ENCODE results near the gene CARNS1.

CARNS1 gene

GRCh38 chr11:67382276-67383136 is 33.0 kb upstream of the CARNS1 start:
- no peaks in the 10 kb centered on the region for H3K79me2 ChIP-seq (ENCODE audit: insufficient read depth, low read length)
- peak; percentile 89 for TF ChIP-seq CTCF (IDR thresholded peaks at IDR 0.05; ENCODE audit: insufficient read depth, low read length, poor library complexity, severe bottlenecking)
- TF ChIP-seq EZH2phosphoT487 (conservative IDR thresholded peaks at IDR 0.05; ENCODE audit: low read length), result no peak
- H2AFZ ChIP-seq (ENCODE audit: low read depth, low read length, severe bottlenecking), result no peak overlapping the region
- no peaks in the 10 kb centered on the region for H3K36me3 ChIP-seq (ENCODE audit: low read length)
- H3K4me3 ChIP-seq (ENCODE audit: insufficient read depth, low read length, poor library complexity, severe bottlenecking), result no peak overlapping the region
- no peaks in the 10 kb centered on the region for H3F3A ChIP-seq (ENCODE audit: insufficient read depth)
- no peak overlapping the region for H3K9ac ChIP-seq (ENCODE audit: low read length)
- H3K27me3 ChIP-seq (ENCODE audit: low read length), result no peaks in the 10 kb centered on the region
- no peaks in the 10 kb centered on the region for H3K9me3 ChIP-seq (ENCODE audit: insufficient read depth, low read length)
- H3K27ac ChIP-seq (ENCODE audit: low read depth, low read length), result no peak overlapping the region
- no peaks in the 10 kb centered on the region for H3K9me2 ChIP-seq (replicated peaks; ENCODE audit: insufficient read depth, low read length)
- no peaks in the 10 kb centered on the region for H4K20me1 ChIP-seq (ENCODE audit: low read depth, low read length)
- no peak overlapping the region for H3K4me2 ChIP-seq (ENCODE audit: low read depth, low read length, poor library complexity, severe bottlenecking)

- Histone ChIP-seq H3K9me2 (replicated peaks; ENCODE audit: insufficient read depth, low read length) (no peaks in the 10 kb centered on the region), H3K27ac (ENCODE audit: low read depth, low read length) (no peak overlapping the region), H3K27me3 (ENCODE audit: low read length) (no peaks in the 10 kb centered on the region), H4K20me1 (ENCODE audit: low read depth, low read length) (no peaks in the 10 kb centered on the region), H3K79me2 (ENCODE audit: insufficient read depth, low read length) (no peaks in the 10 kb centered on the region), H3K36me3 (ENCODE audit: low read length) (no peaks in the 10 kb centered on the region), H3F3A (ENCODE audit: insufficient read depth) (no peaks in the 10 kb centered on the region), H2AFZ (ENCODE audit: low read depth, low read length, severe bottlenecking) (no peak overlapping the region), H3K9me3 (ENCODE audit: insufficient read depth, low read length) (no peaks in the 10 kb centered on the region), H3K4me2 (ENCODE audit: low read depth, low read length, poor library complexity, severe bottlenecking) (no peak overlapping the region), H3K4me3 (ENCODE audit: insufficient read depth, low read length, poor library complexity, severe bottlenecking) (no peak overlapping the region), H3K9ac (ENCODE audit: low read length) (no peak overlapping the region)
- TF ChIP-seq EZH2phosphoT487 (conservative IDR thresholded peaks at IDR 0.05; ENCODE audit: low read length), result no peak
- TF ChIP-seq CTCF (IDR thresholded peaks at IDR 0.05; ENCODE audit: insufficient read depth, low read length, poor library complexity, severe bottlenecking), result no peak
These were observed 30.6 kb upstream of the CARNS1 start for GRCh38 chr11:67384851-67385366.

- TF ChIP-seq EZH2phosphoT487 (conservative IDR thresholded peaks at IDR 0.05; ENCODE audit: low read length), result no peak
- TF ChIP-seq CTCF (IDR thresholded peaks at IDR 0.05; ENCODE audit: insufficient read depth, low read length, poor library complexity, severe bottlenecking), result no peak
- Histone ChIP-seq H3K79me2 (ENCODE audit: insufficient read depth, low read length) (peaks cover 3% of the 10 kb centered on the region), H3K4me2 (ENCODE audit: low read depth, low read length, poor library complexity, severe bottlenecking) (no peak overlapping the region), H3K9ac (ENCODE audit: low read length) (no peak overlapping the region), H3K27ac (ENCODE audit: low read depth, low read length) (no peak overlapping the region), H3K9me2 (replicated peaks; ENCODE audit: insufficient read depth, low read length) (no peaks in the 10 kb centered on the region), H3K27me3 (ENCODE audit: low read length) (no peaks in the 10 kb centered on the region), H4K20me1 (ENCODE audit: low read depth, low read length) (no peaks in the 10 kb centered on the region), H3K9me3 (ENCODE audit: insufficient read depth, low read length) (no peaks in the 10 kb centered on the region), H3F3A (ENCODE audit: insufficient read depth) (no peaks in the 10 kb centered on the region), H2AFZ (ENCODE audit: low read depth, low read length, severe bottlenecking) (no peak overlapping the region), H3K4me3 (ENCODE audit: insufficient read depth, low read length, poor library complexity, severe bottlenecking) (no peak overlapping the region), H3K36me3 (ENCODE audit: low read length) (no peaks in the 10 kb centered on the region)
These were observed 28.4 kb upstream of the CARNS1 start for GRCh38 chr11:67387069-67387468.

Data from SU-DHL-6 (cell line).